Bronchial epithelial cell (primary cell): ENCODE measurements around the gene ARHGAP4. TPM values are rescaled to one million over a fixed set of nuclear protein-coding genes. Genes with fewer than 3 reads are reported as not detected.

Source experiments
- DNase-seq: peaks from one replicate; pipeline ENCODE4 v3.0.0-alpha.2; 2010; ENCODE audit warnings: low read depth
- FAIRE-seq: peaks from 2 replicates; lab custom pipeline; 2011; peaks lifted over from hg19 to GRCh38; lab: Jason Lieb, UNC
- H3K27me3 ChIP-seq: 2 replicates; pipeline ENCODE4 v1.5.1; 2011; ENCODE audit warnings: low read length; ENCODE audit not compliant: control insufficient read depth, insufficient read depth
- H3K36me3 ChIP-seq: 2 replicates; pipeline ENCODE4 v1.5.1; 2011; ENCODE audit warnings: low read length; ENCODE audit not compliant: control insufficient read depth, insufficient read depth
- H3K4me3 ChIP-seq: 2 replicates; pipeline ENCODE4 v1.5.1; 2011; ENCODE audit warnings: mild to moderate bottlenecking, low read depth, low read length, control low read depth
- CTCF ChIP-seq: IDR thresholded peaks from 2 replicates; pipeline ENCODE4 v1.5.1; 2011; ENCODE audit warnings: mild to moderate bottlenecking, moderate library complexity, low read length, control low read depth, inconsistent platforms; ENCODE audit not compliant: insufficient read depth, severe bottlenecking
- total RNA-seq: library from RNA; depleted of rRNA; stranded (reverse); fragments of >200 nt; gene quantifications from 2 replicates; pipeline ENCODE4 v1.2.1, GENCODE V29; 2014

Gene ARHGAP4
- total RNA-seq, 1 donor from 2014 or later, result 0.79 TPM

- FAIRE-seq (no peak), DNase-seq (no peak)
- Histone ChIP-seq H3K4me3 (no peak overlapping the region), H3K27me3 (no peaks in the 10 kb centered on the region), H3K36me3 (no peaks in the 10 kb centered on the region)
- no peak for TF ChIP-seq CTCF
Measured at GRCh38 chrX:153875391-153876111, 50.5 kb downstream of the ARHGAP4 start.

GRCh38 chrX:153874366-153875125 lies 51.5 kb downstream of the ARHGAP4 start:
- Histone ChIP-seq H3K36me3 (no peaks in the 10 kb centered on the region), H3K27me3 (no peaks in the 10 kb centered on the region), H3K4me3 (no peak overlapping the region)
- DNase-seq (no peak), FAIRE-seq (peak; percentile 43)
- TF ChIP-seq CTCF, result no peak

GRCh38 chrX:153874085-153874365 lies 52.0 kb downstream of the ARHGAP4 start:
- no peak for TF ChIP-seq CTCF
- no peak for DNase-seq
- no peak for FAIRE-seq
- no peaks in the 10 kb centered on the region for H3K27me3 ChIP-seq
- H3K4me3 ChIP-seq, result no peak overlapping the region
- H3K36me3 ChIP-seq, result no peaks in the 10 kb centered on the region

- Histone ChIP-seq H3K27me3 (no peaks in the 10 kb centered on the region), H3K4me3 (no peak overlapping the region), H3K36me3 (no peaks in the 10 kb centered on the region)
- no peak for TF ChIP-seq CTCF
- no peak for FAIRE-seq
- DNase-seq, result no peak
Measured at GRCh38 chrX:153873282-153874084, 52.6 kb downstream of the ARHGAP4 start.

- FAIRE-seq (no peak), DNase-seq (no peak)
- Histone ChIP-seq H3K4me3 (no peak overlapping the region), H3K36me3 (no peaks in the 10 kb centered on the region), H3K27me3 (no peaks in the 10 kb centered on the region)
- TF ChIP-seq CTCF, result no peak
Measured at GRCh38 chrX:153871946-153872878, 53.9 kb downstream of the ARHGAP4 start.
